ENCODE data around the gene PRCC.

GRCh38 chr1:156821801-156822200 is 54.5 kb downstream of the PRCC start:
- TF ChIP-seq CTCF (IDR thresholded peaks at IDR 0.05) (no peak), POLR2A (IDR thresholded peaks at IDR 0.05) (no peak)
